GM21381 (cell line): Measurements from ENCODE around the gene ZNF652.
"Not testable (repeated sequence)": the region's sequence is repeated elsewhere in the genome, so short reads cannot be mapped to it uniquely, and the experiment has no call there.

Experiments used
- ATAC-seq: cut with Tn5 transposase; IDR thresholded peaks from one replicate; pipeline ENCODE4 v1.9.1; 2021; ENCODE audit warnings: mild to moderate bottlenecking, moderate library complexity; ENCODE audit not compliant: unreplicated experiment

Gene ZNF652

GRCh38 chr17:49387498-49388289 is 25.6 kb upstream of the ZNF652 start:
- no peak for ATAC-seq

- ATAC-seq: no peak
These were observed 24.3 kb upstream of the ZNF652 start for GRCh38 chr17:49386373-49386772.

GRCh38 chr17:49384951-49385350 is 22.9 kb upstream of the ZNF652 start:
- no peak for ATAC-seq

- ATAC-seq: no peak
These were observed 21.0 kb upstream of the ZNF652 start for GRCh38 chr17:49383060-49383459.

- ATAC-seq: no peak
These were observed 20.5 kb upstream of the ZNF652 start for GRCh38 chr17:49382556-49382955.

- no peak for ATAC-seq
These were observed 19.7 kb upstream of the ZNF652 start for GRCh38 chr17:49381793-49382192.

GRCh38 chr17:49381033-49381432 is 19.0 kb upstream of the ZNF652 start:
- no peak for ATAC-seq

- no peak for ATAC-seq
These were observed 17.9 kb upstream of the ZNF652 start for GRCh38 chr17:49379926-49380325.

- no peak for ATAC-seq
These were observed 16.3 kb upstream of the ZNF652 start for GRCh38 chr17:49378311-49378710.

- ATAC-seq: no peak
These were observed 13.5 kb upstream of the ZNF652 start for GRCh38 chr17:49375544-49375943.

GRCh38 chr17:49373115-49373514 is 11.1 kb upstream of the ZNF652 start:
- no peak for ATAC-seq

GRCh38 chr17:49372425-49372824 is 10.4 kb upstream of the ZNF652 start:
- no peak for ATAC-seq

GRCh38 chr17:49370971-49371834 is 9.2 kb upstream of the ZNF652 start:
- ATAC-seq: no peak

GRCh38 chr17:49369760-49370159 is 7.7 kb upstream of the ZNF652 start:
- no peak for ATAC-seq

- no peak for ATAC-seq
These were observed 7.0 kb upstream of the ZNF652 start for GRCh38 chr17:49369089-49369488.

- ATAC-seq: no peak
These were observed 3.6 kb upstream of the ZNF652 start for GRCh38 chr17:49365667-49366066.

- not testable (repeated sequence) for ATAC-seq
These were observed 3.1 kb upstream of the ZNF652 start for GRCh38 chr17:49365126-49365525.

GRCh38 chr17:49364119-49364518 is 2.1 kb upstream of the ZNF652 start:
- no peak for ATAC-seq

- no peak for ATAC-seq
These were observed 1.2 kb upstream of the ZNF652 start for GRCh38 chr17:49363251-49363650.

- no peak for ATAC-seq
These were observed 670 bp upstream of the ZNF652 start for GRCh38 chr17:49362723-49363117.

GRCh38 chr17:49361129-49361901 is 735 bp downstream of the ZNF652 start:
- peak; percentile 16 for ATAC-seq
